HG03060 (cell line): Measurements from ENCODE around the gene FMNL1.

Experiments used
- ATAC-seq: cut with Tn5 transposase; IDR thresholded peaks from one replicate; pipeline ENCODE4 v1.9.1; 2021; ENCODE audit warnings: low read depth, moderate number of reproducible peaks; ENCODE audit not compliant: unreplicated experiment

Gene FMNL1

DNA sequence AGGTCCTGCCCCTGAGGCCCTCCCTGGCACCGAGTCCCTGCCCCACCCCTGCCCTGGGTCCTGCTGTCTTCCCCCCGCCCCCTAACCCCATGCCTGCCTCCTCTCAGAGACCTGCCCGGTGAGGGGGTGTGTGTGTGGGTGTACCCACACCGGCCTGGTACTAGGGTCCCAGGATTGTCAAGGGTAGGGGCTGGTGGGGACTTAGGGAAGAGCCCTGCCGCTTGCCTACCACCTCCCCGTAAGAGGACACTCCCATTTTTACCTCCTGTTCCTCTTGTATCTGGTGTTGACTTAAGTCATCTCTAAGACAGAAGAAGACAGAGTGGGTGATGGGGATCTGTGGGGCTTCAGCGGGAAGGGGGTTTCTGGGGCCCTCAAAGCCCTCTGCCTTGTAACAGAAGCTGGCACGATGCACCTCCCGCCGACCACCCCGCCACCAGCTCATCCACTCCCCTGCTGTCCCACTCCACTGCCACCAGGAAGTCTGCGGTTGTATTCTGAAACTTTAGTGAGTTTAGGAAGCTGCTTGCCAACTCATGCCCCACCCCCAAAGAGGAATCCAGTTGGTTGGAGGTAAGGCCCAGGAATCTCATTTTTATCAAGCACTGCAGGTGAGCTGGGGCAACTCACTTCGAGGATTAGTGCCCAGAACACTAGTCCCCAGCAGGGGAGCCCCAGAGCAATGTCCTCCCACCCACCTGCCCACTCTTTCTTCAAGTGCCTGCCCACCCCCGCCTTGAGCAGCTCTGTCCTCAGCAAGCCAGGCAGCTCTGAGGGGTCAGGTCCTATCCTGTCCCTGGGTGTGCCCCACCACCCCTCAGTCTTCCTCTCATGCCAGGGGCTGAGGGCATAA lies 34.7 kb downstream of the FMNL1 start:
- no peak for ATAC-seq

DNA sequence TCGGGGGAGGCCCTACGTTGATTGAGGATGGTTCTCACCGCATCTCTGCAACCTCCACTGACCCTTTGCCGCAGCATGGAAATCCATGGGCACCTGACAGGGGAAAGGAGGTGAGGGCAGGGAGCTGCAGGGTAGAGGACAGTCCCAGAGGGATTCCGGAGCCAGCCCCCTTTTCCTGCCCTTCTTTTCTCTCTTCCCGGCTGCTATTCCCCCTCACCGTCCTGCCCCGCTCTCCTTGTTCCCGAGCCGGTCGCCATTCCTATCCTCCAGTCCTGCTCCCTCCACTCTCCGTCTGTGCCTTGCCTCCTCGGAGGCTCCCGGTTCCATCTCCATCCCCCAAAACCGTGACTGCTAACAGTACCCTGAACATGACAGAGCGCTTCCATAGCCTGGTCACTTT lies 35.4 kb downstream of the FMNL1 start:
- no peak for ATAC-seq

DNA sequence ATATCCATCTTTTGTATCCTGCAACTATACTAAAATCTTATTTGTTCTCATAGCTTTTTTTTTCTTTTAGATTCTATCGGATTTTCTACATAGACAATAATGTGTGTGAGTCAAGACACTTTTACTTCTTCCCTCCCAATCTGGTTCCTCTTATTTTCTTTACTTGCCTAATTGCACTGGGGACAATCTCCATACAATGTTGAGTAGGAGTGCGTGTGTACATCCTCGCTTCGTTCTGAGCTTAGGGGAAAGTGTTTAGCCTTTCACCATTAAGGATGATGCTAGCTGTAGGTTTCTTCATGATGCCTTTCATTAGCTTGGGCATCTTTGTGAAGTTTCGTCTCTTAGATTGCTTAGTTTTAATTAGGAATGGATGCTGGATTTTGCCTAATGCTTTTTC lies 37.3 kb downstream of the FMNL1 start:
- no peak for ATAC-seq

DNA sequence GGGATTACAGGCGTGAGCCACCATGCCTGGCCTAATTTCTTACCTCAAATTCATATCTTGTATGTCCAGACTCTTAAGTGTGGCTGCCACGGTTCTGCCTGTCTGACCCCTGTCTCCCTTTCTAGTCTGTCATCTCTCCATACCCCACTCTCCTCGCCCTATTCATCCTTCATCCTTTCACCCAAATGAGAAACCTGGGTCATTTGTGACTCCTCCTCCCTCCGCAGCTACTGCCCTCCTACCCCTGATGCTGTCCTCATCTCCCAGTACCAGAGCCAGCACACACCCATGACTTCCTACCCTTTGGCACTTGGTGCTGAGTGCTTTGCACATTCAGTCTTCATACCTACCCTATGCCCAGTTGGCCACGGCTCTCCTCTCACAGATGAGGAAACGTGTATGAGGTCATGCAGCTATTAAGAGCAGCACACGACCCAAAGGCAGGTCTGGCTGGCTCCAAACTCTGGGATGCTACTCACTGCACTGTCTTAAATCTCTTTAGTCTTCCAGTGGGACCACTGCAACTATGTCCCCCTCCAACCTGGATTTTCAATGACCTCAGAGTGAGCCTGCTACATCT lies 38.6 kb downstream of the FMNL1 start:
- no peak for ATAC-seq

DNA sequence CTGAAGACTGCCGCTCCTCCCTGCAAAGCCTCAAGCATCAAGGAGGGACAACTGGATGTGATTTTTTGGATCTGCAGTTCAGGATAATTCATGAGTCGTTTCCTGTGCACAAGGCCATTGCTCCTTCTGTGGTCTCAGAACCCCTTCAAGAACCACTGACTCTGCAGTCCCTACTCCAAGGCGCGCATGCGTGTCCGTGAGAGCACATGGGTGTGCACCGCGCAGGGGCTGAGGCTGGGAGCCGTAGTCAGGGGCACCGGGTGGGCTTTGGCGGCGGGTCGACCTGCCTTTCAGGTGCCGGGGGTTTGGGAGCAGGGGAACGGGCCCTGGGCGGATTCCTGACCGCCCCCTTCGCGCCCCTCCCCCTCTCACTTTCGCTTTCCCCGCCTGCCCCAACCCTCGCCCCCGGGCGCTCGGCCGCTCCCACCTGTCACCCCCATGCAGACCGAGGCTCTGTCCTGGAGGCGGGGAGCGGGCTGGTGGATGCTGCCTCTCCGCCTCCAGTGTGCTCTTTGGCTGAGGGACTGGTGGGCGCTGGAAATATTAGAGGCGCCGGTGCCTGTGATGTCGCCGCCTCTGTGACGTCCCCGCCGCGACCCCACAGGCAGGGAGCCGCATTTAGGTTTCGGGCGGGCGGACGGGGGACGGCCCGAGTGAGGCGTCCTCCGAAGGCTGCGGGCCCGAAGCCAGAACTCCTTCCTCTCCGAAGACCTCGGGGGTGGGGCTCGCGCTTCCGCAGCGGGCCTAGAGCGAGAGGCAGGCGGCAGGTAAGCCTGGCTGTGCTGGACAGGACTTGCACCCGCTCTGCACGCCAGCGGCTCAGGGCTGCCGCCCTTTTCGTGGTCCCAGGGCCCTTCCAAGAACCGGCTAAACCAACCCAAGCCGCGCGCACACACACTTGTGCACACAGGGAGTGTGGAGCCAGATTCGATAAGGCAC lies 40.2 kb downstream of the FMNL1 start, which contains the start of gene SPATA32:
TSS of gene SPATA32 (minus strand) at position 518 of the 939 bp plus-strand sequence. CDS start at position 440, 78 bp downstream.
- ATAC-seq, result no peak

DNA sequence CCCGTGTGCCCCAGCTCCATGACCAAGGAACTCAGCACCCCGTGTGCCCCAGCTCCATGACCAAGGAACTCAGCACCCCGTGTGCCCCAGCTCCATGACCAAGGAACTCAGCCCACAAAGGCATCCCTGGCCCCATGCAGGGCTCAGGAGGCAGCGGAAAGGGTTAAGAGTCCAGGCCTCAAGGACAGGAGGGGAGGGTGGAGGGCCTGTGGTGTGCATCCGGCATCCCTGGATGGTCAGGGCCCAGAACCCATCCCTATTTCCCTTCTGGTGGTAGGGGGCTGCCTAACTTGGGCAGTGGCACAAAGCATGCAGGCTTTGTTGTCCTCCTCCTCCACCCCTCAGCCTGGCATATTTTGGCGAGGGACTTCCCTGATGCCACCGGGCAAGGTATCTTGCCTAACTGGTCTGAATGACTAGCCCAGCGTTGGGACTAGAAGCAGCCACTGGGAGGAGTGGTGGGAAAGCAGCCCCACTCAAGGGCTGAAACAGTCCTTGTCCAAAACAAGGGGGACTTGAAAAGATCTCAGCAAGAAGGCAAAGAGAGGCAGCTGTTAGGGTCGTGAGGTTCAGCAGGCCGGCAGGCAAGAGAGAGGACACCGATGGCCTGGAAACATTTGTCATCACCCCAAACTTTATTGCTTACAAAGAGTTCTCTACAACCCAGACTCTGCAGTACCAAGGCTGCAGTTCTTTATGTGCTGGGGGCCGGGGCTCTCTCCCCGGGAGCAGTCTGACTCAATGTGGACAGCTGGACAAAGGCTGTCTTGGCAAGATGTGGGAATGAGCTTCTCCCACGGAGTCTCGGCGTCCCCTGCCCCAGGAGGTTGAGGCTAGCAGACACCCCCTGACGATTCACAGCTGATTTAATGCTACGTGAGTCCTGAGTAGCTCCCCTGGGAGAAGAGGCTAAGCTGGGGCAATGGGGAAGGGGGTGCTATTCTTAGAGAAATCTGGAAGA lies 41.1 kb downstream of the FMNL1 start:
- no peak for ATAC-seq

DNA sequence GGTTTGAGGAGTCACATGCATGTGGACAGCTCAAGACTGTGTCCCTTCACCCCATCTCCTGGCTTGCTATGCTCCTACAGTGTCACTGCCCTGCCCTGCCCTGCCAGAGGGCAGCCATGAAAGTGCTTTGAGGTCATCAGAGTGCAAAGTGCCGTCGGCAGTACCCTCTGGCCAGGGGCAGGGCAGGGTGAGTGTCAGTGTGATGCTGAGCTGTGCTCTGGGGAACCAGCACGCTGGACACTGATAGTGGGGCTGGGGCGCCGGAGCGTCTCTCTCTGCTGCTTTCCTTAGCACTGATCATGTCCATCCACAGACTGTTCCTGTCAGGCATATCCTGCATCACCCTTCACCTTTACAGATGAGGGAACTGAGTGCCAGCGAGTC lies 41.8 kb downstream of the FMNL1 start:
- no peak for ATAC-seq

DNA sequence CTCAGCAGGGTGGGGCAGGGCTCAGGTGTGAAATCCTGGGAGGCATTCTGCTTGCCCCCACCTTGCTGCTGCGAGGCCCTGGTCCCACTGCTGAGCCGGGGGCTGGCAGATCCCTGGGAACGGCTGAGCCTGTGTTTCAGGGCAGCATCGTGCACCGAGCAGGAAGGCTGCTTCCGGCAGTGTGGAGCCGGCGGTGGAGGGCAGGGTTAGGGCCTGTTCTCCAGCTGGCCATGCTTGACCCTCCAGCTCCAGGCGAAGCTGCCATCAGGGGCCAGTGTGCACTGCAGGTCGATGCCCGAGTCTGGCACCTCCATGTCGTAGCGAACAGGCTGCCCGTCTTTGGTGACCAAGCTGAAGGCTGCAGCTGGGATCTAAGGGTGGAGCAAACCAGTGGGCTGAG lies 42.7 kb downstream of the FMNL1 start:
- ATAC-seq, result no peak

DNA sequence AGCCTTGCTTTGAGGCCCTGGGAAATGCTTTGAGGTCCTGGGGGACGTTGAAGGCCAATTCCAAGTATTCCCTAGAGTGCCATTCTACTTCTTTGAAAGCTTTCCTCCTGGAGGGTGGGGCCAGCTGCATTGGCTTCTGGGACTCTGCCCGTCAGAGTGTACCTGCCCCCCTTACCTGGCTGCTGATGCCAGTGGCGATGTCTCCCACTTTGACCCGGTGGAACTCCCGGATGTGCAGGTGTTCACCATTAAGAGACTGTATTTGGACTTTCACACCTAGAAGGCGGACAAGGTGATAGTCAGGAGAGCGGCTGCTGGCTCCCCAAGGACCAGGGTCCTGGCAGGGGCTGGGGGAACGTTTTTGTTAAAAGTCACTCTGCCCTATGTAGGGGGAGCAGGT lies 43.3 kb downstream of the FMNL1 start:
- ATAC-seq, result no peak

DNA sequence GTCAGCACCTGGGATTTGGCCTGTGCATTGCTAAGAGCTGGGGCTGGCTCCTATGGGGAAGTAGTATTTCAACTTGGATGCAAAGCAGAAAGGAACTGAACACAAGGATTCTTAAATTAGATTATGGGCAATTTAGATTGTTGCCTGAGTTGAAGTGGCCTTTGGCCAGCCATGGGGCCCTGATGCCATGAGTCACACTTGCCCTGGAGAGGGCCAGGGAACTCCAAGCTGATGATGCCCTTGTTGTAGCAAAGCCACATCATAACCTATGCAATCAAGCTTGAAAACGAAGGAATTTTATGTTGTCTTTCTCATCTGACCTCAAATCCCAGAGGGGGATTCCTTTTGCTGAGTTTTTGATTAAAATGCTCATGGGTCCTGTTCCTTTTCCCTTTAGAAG lies 44.1 kb downstream of the FMNL1 start:
- ATAC-seq, result no peak

DNA sequence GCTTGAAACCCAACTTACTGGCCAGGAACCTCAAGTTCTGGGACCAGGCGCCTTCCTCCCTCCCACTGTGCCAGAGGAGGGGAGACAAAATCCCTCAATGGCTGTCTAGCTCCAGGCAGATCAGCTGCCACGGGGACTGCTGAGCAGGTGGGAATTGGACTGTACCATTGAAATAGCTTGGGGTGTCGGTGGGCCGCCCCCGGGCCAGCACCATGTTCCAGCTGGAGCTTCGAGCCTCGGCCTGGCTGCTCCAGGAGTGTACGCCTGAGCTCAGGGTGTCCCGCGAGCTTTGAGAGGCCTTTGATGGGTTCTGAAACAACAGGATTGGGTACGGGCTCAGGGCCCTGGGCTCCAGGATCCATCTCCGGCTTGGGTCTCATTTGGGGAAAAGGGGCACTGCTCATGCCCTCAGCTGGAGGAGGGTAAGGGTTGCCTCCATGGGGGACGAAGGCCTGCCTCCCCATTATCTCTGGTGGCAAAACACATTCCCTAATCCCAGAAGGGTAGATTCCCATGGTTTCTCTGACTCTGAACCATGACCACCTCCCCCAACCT lies 44.8 kb downstream of the FMNL1 start:
- ATAC-seq, result no peak

DNA sequence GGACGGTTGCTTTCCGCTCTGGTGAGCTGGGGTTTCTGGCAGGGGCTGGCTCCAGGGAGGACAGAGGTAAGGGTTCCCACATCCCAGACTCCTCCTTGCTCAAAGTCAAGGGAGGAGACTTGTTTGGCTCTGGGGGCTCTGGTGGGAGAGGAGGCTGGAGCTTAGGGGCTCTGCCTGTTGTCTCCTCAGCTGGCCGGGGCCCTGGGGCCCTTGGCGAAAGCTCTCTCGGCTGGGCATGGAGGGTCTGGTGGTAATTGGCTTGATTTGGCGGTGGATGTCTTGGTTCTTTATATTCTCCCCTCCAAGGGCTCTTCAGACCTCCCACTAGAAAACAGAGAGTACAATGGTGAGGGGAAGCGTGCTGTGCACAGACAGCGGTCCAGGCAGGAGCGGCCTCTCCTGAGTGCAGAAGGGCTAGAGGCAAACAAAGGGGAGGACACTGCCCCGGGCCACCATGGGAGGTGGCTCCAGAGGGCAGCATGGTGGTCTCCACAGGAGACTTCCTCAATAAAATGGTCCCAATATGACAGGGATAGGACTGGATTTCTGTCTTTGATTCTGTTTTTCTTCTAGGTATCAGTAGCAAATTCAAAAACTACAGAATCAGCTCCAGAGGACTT lies 45.9 kb downstream of the FMNL1 start:
- ATAC-seq, result no peak

DNA sequence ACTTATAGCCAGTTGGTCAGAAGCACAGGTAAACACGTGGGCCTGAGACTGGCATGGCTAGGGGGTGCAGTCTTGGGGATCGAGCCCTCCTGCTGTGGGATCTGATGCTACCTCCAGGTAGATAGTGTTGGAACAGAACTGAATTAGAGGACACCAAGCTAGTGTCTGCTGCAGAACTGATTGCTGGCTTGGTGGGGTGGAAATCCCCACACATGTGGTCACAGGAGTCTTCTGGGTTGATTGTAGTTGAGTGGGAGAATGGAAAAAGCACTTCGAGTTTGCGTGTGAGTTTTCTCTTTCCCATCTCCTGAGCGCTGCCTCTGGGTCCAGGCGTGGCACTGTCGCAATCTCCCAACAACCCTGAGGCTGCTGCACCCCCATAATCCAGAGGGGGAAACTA lies 48.2 kb downstream of the FMNL1 start:
- ATAC-seq, result no peak

DNA sequence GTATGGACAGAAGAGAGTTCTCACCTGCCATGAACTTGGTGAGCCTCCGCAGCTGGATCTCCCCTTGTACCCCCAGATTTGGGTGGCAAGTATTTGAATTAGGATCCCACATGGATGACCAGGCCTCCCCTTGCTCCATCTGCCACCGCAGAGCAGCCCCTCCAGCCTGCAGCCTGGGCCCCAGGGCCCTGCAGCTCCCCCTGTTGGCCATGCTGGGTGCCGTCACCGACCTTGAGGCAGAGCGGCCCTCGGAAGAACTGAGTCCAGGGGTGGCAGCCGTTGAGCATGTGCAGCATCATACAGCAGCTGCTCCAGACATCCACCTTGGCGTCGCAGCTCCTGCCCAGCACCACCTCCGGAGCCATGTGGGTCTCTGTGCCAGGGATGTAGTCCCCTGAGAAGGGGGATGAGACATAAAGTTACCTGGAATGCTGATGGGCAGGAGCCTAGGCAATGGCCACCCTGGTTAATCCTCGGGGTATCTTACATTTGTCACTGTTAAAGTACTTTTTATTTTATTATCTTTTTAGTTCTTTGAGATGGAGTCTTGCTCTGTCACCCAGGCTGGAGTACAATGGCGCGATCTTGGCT lies 49.2 kb downstream of the FMNL1 start:
- no peak for ATAC-seq

DNA sequence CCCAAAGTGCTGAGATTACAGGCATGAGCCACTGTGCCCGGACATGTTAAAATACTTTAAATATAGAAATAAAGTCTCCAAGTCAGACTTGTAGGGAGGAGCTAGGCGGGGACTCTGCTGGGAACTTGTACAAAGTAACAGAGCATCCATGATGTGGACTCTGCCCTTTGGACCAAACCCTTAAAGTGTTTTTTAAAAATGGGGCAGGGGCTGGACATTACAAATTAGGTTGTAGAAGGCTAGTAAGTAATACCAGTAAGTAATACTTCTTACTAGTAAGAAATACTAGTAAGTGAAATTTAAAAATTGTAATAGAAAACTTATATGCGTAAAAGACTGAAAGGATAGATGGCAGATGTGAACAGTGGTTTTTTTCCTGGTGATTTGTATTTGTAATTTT lies 49.9 kb downstream of the FMNL1 start:
- ATAC-seq, result no peak

DNA sequence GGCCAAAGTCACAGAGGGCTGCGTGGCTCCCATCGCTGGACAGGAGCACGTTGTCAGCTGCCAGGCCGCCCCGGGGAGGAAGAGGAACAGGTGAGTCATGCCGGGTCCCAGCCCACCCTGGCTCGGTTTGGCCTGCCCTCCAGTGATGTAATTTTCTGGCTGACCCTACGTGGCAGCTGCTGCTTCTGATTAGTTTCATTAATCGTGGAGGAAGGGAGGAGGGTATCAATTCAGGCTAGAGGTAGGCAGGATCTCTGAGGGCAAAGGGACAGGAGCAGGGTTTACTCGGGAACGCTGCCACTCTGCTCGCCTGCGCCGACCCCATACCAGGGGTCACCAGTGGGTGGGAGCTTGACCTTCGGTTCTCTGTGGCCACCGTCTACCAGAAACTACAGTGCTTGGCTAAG lies 51.9 kb downstream of the FMNL1 start:
- no peak for ATAC-seq

DNA sequence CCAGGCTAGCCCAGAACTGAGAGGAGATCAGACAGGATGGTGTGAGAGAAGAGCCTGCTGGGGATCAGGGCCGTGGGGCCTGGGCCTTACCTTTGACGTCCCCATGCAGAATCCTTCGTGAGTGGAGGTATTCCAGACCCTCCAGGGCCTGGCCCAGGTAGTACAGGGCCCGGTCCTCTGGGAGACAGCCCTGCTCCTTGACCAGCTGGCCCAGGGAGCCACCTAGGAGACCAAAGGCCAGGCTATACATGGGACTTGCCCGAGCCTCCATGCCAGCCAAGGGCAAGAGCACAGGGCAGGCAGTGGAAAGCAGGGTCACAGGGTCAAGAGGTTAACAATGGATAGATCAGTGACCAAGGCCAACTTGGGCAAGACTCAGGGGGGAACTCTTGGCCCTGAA lies 52.3 kb downstream of the FMNL1 start:
- no peak for ATAC-seq

DNA sequence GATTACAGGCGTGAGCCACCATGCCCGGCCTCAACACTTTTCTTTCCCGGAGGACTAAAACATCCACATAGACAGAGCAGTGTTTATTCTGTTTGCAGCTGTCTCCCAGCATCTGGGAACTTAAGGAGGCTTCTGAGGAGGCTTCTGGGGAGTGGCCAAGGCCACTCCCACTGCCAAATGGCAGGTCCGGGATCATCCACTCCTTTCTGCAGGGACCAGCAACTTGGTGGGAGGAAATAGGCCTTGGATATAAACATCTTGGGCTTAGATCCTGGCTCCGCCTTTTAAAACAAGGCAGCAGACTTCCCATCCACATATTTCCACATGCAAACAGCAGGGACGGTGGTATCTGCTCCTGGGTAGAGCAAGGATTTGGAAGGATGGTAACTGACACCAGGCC lies 54.3 kb downstream of the FMNL1 start:
- no peak for ATAC-seq
